Type B pancreatic cell (in vitro differentiated cells): Measurements from ENCODE around the gene NOC2L. TPM values are rescaled to one million over a fixed set of nuclear protein-coding genes. Genes with fewer than 3 reads are reported as not detected.

Experiments
- DNase-seq: peaks from one replicate; pipeline ENCODE4 v3.0.0; 2021; ENCODE audit warnings: mixed read lengths; ENCODE audit not compliant: unreplicated experiment; ENCODE audit errors: extremely low spot score
- H3K27ac Mint-ChIP-seq: 2 replicates; pipeline ENCODE4 v1.8.0; 2021; ENCODE audit warnings: mild to moderate bottlenecking, mixed read lengths
- H3K27me3 Mint-ChIP-seq: 2 replicates; pipeline ENCODE4 v1.8.0; 2021; ENCODE audit warnings: mixed read lengths
- H3K36me3 Mint-ChIP-seq: 2 replicates; pipeline ENCODE4 v1.8.0; 2021; ENCODE audit warnings: mixed read lengths
- H3K4me1 Mint-ChIP-seq: one replicate; pipeline ENCODE4 v1.8.0; 2021; ENCODE audit warnings: mixed read lengths; ENCODE audit not compliant: unreplicated experiment
- H3K4me3 Mint-ChIP-seq: 2 replicates; pipeline ENCODE4 v1.8.0; 2021; ENCODE audit warnings: mild to moderate bottlenecking, mixed read lengths
- H3K9me3 Mint-ChIP-seq: 2 replicates; pipeline ENCODE4 v1.8.0; 2021; ENCODE audit warnings: mixed read lengths
- total RNA-seq: library from RNA; stranded (reverse); gene quantifications from 2 replicates; pipeline ENCODE4 v1.2.1, GENCODE V29; 2021; ENCODE audit warnings: low replicate concordance
- TF ChIP-seq, protein P1 (sequence below): fragments of 200-600 bp; sonication (generic); conservative IDR thresholded peaks from 2 replicates; pipeline ENCODE4 v1.5.0; 2021; ENCODE audit warnings: antibody characterized with exemption, mild to moderate bottlenecking

Gene NOC2L
- total RNA-seq, 1 donor from 2014 or later = 87.2 TPM

DNA sequence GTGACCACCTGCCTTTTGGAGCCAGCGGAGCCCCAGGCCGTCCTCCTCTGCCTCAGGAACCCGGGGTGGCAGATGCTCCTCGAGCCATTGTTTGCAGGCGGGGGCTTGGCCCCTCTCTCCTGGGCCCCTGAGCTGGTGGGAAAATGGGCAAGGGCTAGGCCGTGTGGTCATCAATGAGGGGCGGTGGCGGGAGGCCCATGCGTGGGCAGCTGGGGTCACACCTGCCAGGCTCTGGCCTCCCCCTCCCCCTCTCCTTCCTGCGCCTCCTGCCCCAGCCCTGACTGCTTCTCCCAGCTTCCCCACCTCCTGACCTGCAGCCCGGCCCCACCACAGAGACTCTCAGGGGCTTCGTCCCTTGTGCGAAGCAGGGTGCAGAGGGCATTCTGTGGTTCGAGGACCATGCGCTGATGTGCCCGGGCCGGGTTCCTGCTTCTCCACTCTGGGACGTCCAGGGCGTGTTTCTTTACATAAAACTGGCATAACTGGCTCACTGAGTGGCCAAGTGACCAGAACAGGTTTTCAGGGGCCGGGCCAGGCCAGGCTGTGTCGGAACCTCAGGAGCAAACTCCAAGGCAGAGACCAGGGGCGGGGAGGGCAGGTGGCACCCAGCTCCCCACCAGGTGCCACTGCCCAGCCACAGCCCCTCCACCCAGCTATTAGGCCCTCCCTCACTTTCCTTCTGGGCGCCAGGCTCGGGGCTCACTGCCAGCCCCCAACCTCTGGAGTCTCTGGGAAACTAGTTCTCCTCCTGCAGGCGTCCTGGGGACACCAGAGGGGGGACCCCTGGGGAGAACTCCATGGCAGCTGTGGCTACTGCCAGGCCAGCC lies 26.1 kb downstream of the NOC2L start:
- Mint-ChIP-seq H3K27ac (no peak overlapping the region), H3K4me3 (peak overlapping the region; percentile 47), H3K36me3 (no peaks in the 10 kb centered on the region), H3K27me3 (peaks cover 37% of the 10 kb centered on the region), H3K9me3 (no peaks in the 10 kb centered on the region), H3K4me1 (peaks cover 16% of the 10 kb centered on the region)
- DNase-seq = no peak
- TF ChIP-seq, protein P1, sequence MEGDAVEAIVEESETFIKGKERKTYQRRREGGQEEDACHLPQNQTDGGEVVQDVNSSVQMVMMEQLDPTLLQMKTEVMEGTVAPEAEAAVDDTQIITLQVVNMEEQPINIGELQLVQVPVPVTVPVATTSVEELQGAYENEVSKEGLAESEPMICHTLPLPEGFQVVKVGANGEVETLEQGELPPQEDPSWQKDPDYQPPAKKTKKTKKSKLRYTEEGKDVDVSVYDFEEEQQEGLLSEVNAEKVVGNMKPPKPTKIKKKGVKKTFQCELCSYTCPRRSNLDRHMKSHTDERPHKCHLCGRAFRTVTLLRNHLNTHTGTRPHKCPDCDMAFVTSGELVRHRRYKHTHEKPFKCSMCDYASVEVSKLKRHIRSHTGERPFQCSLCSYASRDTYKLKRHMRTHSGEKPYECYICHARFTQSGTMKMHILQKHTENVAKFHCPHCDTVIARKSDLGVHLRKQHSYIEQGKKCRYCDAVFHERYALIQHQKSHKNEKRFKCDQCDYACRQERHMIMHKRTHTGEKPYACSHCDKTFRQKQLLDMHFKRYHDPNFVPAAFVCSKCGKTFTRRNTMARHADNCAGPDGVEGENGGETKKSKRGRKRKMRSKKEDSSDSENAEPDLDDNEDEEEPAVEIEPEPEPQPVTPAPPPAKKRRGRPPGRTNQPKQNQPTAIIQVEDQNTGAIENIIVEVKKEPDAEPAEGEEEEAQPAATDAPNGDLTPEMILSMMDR = no peak

DNA sequence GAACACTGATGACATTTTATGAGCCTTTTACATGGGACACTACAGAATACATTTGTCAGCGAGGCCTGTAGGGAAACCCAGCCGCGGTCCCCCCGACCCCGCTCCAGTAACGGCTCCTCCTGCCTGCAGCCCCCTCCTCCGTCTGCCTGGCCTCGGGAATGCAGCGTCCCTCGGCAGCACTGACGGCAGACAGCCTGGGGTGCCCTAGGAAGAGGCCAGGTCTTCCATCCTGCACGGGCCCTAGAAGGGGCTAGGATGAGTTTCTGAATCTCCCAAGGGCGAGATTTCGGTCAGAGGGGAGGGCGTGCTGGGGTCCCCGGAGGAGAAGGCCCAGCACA lies 26.9 kb downstream of the NOC2L start:
- Mint-ChIP-seq H3K4me3 (no peak overlapping the region), H3K4me1 (peaks cover 12% of the 10 kb centered on the region), H3K27ac (no peak overlapping the region), H3K36me3 (no peaks in the 10 kb centered on the region), H3K9me3 (no peaks in the 10 kb centered on the region), H3K27me3 (peaks cover 39% of the 10 kb centered on the region)
- no peak for DNase-seq
- TF ChIP-seq, protein P1 = no peak

DNA sequence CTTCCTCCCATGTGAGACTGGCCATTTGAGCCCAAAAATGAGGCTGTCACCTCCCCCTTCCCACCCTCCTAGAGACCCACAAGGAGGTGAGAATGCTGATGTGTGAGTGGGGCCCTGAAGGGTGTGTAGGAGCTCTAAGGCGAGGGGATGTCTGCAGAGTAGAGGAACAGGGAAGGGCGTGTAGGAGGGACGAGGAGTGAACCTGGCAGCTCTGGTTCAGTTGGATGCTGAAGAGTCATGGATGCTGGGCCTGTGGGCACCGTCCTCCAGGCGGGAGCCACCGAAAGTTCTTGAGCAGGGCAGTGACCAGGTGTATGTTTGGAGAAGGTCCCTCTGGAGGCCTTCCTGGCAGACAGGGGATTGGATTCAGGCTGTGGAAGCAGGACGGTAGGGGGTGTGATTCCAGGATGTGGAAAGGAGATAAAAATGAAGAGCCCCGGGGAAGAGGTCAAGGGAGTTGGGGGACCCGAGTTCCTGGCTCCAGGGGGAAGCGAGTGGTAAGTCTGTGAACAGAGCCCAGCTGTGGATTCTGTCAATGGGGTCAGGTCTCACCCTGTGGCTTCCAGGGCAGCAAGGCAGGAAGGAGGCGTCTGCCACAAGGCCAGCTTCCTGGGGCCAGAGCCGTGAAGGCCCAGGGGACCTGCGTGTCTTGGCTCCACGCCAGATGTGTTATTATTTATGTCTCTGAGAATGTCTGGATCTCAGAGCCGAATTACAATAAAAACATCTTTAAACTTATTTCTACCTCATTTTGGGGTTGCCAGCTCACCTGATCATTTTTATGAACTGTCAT lies 27.5 kb downstream of the NOC2L start:
- Mint-ChIP-seq H3K27ac (no peak overlapping the region), H3K9me3 (no peaks in the 10 kb centered on the region), H3K4me1 (peaks cover 15% of the 10 kb centered on the region), H3K36me3 (peaks cover under 1% of the 10 kb centered on the region), H3K4me3 (peak overlapping the region; percentile 45), H3K27me3 (peaks cover 41% of the 10 kb centered on the region)
- no peak for DNase-seq
- TF ChIP-seq, protein P1 = no peak

DNA sequence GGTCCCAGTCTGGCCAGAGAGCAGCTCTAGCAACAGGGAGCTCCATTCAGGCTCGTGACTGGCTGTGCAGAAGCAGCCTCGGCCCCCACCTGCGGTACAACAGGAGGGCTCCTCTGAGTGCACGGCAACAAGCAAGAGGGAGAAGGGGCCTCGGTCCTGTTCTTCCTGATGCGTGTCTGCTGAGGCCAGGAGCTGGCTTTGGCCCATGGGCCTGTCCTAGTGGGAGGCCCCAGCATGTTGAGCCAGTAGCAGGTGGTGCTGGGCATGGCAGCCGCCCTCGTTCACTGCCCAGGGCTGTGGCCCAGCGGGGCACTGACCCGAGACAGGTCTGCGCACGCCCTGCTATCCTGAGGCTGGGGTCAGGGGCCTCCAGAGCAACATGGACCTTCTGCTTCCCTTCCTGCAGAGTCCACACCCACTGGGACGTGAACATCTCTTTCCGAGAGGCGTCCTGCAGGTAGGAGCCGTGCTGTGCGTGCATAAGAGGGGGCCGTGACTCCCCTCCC lies 28.4 kb downstream of the NOC2L start:
- peaks cover 3% of the 10 kb centered on the region for H3K36me3 Mint-ChIP-seq
- peaks cover 19% of the 10 kb centered on the region for H3K4me1 Mint-ChIP-seq
- TF ChIP-seq, protein P1 = no peak
- H3K9me3 Mint-ChIP-seq = no peaks in the 10 kb centered on the region
- peaks cover 47% of the 10 kb centered on the region for H3K27me3 Mint-ChIP-seq
- no peak overlapping the region for H3K27ac Mint-ChIP-seq
- no peak for DNase-seq
- no peak overlapping the region for H3K4me3 Mint-ChIP-seq

DNA sequence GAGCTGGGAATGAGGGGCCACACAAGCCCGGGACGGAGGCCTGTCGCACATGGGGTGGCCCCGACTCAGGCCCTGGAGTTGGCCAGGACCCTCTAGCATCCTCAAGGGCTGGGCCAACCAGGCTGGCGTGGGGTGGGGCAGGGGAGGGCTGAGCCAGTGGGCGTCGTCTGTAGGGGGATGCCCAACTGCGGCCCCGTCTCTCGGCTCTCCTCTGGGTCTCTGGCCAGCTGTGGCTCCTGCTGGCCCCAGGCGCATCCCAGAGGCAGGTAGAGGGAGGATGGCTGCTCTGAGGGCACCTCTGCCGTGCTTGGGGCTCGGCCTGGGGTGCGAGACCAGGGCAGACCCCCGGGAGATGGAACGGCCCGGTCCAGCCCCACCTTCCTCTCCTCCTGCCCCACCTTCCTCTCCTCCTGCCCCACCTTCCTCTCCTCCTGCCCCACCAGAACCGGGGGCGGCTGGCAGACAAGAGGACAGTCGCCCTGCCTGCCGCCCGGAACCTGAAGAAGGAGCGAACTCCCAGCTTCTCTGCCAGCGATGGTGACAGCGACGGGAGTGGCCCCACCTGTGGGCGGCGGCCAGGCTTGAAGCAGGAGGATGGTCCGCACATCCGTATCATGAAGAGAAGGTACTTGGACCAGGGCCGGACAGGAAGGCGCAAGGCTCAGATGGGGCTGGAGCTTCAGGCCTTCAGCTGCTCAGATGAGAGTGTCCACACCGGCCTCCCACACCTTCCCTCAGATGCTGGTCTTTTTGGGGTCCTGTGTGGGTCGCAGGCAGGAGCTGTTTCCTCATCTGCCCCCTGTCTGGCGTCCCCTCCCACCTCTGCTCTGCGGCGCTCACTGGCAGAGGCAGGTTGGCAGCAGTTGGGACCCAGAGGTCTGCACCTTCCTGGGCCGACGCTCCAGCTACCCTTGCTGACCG lies 29.1 kb downstream of the NOC2L start:
- TF ChIP-seq, protein P1 = no peak
- Mint-ChIP-seq H3K27me3 (peaks cover 41% of the 10 kb centered on the region), H3K4me3 (no peak overlapping the region), H3K4me1 (peaks cover 17% of the 10 kb centered on the region), H3K36me3 (peaks cover 3% of the 10 kb centered on the region), H3K27ac (no peak overlapping the region), H3K9me3 (no peaks in the 10 kb centered on the region)
- no peak for DNase-seq
